Measurements from ENCODE around the gene SDF4.
"Not testable (repeated sequence)": the region's sequence is repeated elsewhere in the genome, so short reads cannot be mapped to it uniquely, and the experiment has no call there.

SDF4 gene

GRCh38 chr1:1259119-1259488, 27.3 kb upstream of the SDF4 start:
- DNase-seq = no peak

DNA sequence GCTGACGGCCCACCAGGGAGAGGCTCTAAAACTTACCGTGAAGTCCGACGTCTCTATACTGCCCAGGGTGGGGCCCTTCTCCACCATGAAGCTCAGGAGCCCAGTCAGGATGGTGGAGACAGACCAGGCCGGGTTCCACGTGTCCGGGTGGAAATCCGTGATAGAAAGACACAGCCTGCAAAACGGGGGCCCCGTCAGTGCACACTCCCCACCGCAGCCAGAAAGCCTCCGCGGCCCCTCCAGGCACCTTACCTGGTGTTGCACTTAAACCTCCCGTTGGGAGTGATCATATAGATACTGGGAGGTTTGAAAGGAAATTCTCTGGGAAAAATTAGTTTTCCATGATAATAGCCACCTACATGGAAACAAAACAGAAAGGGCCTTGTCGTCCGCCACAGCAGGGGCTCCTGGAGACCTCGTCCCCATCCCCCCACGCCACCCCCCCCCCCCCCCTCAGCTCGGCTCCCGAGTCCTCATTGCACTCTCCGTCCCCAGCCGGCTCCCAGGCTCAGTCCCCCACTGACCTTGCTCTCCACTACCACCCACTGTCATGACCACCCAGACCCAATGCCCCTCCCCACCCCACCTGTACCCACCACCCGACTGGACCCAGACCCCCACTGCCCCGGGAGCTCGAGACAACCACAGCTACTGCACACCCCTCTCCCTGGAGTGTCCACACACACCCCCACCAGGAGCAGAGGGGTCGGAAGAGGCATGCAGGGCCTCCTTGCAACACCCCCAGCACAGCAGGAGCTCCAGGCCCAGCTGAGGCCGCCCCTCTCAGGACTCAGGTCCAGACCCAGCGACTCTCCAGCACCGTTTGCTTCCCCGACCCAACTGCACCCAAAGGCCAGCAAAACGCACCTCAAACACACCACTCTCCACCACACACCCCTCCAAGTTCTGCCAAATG, 25.4 kb upstream of the SDF4 start:
- DNase-seq = no peak

DNA sequence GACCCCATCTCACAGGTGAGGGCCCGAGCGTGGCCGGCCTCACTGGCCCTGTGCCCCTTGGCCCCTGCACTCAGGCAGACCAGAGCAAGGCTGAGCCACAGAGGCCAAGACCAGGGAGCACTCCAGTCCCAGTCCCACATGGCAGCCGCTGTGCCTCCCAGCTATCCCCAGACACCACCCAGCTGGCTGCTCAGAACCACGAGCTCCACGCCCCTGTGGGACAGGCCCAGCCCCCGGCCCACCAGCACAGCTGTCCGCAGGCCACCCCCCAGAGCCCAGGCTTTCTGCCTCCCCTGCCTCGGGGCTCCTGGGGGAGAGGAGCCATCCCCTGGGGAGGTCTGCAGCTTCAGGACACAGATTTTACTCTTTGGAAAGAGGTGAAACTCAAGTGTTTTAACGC, 23.8 kb upstream of the SDF4 start:
- DNase-seq = no peak

- no peak for DNase-seq
These were observed 23.3 kb upstream of the SDF4 start for GRCh38 chr1:1255078-1255477.

- DNase-seq = no peak
These were observed 22.8 kb upstream of the SDF4 start for GRCh38 chr1:1254667-1254998.

DNA sequence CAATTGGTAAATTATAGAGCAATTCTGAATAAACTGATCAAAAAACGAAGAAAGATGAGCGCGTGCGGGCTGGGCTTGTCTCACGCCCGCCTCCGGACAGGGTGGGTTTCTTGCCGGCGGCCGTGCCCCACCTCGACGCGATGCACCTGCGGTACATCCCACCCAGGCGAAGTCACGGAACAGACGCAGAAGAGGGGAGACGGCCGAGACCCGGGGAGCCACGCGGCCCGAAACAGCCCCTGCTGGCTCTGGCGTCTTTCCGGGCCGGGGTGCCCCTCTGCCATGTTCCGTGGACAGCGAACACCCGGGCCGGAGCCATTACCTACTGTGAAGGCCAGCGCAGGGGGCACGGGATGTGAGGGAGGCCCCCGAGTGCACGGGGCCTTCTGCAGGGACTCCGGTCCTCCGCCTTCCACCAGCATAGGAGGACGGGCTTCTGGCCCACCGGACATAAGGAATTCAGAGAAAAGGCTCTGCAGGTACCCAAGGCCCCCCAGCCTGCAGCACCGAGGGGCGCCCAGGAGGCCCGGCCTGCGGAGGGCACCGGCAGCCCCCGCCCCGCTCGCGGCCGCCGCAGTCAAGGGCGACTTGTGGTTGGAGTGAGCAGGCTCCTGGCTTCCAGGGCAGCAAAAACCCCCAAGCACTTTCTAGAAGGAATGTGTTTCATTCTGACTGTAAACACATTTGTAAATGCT, 22.3 kb upstream of the SDF4 start:
- DNase-seq = no peak

DNA sequence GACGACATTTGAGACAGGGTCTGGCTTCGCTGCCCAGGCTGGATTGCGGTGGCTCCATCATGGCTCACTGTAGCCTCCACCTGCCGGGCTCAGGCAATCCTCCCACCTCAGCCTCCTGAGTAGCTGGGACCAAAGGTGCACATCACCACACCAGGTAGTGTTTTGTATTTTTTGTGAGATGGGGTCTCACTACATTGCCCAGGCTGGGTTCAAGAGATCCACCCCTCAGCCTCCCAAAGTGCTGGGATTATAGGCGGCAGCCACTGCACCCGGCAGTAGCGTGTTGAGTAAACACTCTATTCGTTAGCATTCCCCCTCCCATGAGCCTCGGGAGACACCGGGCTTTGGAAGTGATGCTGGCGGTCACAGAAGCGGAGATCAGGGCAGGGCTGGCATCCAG, 21.5 kb upstream of the SDF4 start:
- DNase-seq = no peak

DNA sequence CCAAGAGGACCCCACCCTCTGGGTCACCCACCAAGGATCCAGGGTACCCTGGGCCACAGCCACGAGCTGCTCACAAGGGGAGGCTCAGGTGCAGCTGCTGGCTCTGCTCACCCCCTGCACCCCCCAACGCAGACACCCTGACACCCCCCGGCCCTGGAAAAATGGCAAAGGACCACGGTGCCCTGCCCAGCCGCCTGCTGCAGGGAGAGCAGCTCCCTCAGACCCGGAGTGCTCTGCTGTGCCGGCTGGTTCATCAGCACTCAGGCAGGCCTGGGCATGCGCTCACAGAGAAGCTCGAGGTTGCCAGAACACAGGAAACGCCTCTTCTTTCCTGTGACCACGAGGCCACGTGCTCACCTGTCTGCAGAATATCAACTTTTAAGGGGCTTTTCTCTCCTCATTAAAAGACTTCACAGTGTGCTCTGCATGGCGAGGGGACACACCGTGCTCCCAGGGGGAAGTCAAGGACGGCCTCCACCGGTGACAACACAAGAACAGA, 19.0 kb upstream of the SDF4 start:
- DNase-seq = peak; percentile 67

GRCh38 chr1:1248009-1248913, 16.5 kb upstream of the SDF4 start:
- not testable (repeated sequence) for DNase-seq

GRCh38 chr1:1247341-1247913, 15.6 kb upstream of the SDF4 start:
- no peak for DNase-seq

- DNase-seq = no peak
These were observed 15.0 kb upstream of the SDF4 start, which contains the start of gene C1QTNF12 for GRCh38 chr1:1246577-1247340. Gene C1QTNF12, minus strand, starts transcription at chr1:1246722. Its CDS starts 32 bp downstream, at chr1:1246690.

GRCh38 chr1:1245817-1246576, 14.2 kb upstream of the SDF4 start:
- no peak for DNase-seq

- DNase-seq = no peak
These were observed 13.5 kb upstream of the SDF4 start for GRCh38 chr1:1245178-1245816.

DNA sequence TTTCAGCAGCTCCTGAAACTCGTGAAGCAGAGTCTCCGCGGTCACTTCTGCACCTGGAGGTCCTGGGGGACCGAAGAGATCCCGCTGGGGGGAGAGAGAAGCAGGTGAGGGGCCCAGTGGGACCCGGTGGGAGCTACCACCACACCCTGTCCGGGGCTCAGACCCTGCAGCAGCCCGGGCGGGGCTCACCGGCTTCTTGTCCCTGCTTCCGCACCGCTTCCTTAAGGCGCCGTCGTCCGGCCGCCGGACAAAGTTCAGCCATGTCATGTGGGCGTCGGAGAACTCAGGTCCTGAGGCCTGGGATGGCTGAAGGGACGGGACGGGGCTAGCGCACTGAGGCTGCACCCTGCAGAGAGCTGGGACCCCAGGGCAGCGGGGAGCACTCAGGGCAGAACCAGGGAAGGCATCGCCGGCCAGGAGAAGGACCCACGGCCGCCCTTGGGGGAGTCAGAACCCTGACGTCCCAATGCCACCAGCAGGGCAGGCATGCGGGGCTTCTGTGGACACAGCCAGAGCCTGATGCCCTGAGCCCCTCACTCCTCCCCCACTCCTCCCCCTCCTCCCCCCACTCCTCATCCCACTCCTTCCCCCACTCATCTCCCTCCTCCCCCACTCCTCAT, 12.5 kb upstream of the SDF4 start:
- DNase-seq = no peak

- DNase-seq = no peak
These were observed 12.0 kb upstream of the SDF4 start for GRCh38 chr1:1243807-1244191.

- DNase-seq = no peak
These were observed 11.5 kb upstream of the SDF4 start for GRCh38 chr1:1243266-1243660.

DNA sequence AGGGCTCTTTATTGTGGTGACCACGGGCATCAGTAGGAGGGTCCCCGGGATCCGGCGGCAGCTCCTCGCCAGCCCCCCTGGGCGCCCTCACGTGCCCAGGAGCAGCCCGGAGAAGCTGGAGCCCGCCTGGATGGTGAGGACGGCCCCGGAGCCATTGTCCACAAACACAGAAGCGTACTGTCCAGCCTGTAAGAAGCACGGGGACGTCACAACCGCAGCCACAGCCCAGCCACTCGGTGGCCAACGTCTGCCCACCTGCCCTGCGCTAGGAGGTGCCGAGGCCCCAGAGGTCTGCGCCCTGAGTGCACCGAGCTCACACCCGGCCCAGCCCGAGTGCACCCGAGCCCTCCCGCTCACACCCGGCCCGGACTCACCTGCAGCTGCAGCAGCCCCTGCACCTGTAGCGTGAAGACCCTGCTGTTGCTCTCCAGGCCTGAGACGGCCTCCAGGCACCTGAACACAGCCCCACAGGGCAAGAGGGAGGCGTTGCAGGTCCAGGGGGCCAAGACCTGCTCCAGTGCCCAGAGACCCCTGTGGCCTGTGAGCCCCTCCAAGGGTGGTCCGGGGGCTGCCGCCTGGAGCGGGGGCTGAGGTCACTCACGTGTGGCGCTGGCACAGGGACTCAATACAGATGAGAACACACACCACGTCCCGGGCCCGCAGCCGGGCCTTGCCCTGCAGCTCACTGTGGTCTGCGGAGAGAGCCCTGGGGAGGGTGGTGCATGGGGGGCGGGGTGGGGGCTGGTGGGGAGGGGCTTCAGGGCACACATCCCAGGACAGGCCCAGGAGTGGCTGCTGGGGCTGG, 10.9 kb upstream of the SDF4 start:
- DNase-seq = no peak

DNA sequence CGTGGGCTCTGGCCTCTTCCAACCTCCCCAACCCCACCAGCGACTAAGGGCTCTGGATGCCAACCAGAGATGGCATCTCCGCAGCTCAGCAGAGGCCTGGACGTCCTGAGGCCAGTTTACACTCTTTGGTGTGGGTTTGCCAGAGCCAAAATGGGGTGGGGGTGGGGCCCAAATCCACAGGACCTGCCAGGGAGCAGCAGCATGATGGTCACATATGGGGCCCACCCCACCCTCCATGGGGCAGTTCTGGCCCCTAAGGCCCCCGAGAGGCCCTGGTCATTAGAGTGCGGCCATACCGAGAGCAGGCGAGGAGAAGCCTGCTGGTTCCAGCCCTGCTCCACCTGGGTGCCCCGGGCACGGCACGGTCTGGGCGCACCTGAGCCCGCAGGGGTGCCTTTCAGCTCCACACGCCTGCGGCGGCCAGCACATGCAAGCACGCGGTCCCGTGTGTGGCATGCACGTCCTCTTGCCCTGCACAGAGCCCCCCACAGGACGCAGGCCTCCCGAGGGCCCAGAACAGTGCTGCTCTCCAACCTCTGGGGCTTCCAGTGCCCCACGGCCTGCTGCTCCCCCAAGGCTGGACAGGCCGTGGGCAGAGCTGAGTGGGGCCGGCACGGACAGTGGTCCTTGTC, 9.9 kb upstream of the SDF4 start:
- no peak for DNase-seq

All from CD4-positive, alpha-beta T cell treated with Interleukin-12 subunit alpha and Interleukin-12 subunit beta, for 1 hour (primary cell).